HG03175 (cell line): Measurements from ENCODE around the gene CCM2.

Experiments used
- ATAC-seq: cut with Tn5 transposase; IDR thresholded peaks from one replicate; pipeline ENCODE4 v1.9.1; 2021; ENCODE audit warnings: mild to moderate bottlenecking, moderate library complexity; ENCODE audit not compliant: unreplicated experiment

Gene CCM2

DNA sequence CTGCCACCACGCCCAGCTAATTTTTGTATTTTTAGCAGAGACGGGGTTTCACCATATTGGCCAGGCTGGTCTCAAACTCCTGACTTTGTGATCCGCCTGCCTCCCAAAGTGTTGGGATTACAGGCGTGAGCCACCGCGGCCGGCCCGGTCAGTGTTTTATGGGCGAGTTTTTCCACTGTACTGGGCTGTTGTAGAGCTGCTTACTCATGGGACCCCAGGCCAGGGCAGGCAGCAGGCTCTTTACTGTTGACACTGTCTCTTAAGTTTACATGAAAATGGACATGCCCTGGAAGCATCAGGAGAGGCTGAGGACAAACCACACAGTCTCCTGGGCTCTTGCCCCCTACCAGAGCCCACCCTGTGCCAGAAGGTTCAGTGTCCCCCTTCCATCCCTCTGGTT, 77.6 kb downstream of the CCM2 start:
- no peak for ATAC-seq

DNA sequence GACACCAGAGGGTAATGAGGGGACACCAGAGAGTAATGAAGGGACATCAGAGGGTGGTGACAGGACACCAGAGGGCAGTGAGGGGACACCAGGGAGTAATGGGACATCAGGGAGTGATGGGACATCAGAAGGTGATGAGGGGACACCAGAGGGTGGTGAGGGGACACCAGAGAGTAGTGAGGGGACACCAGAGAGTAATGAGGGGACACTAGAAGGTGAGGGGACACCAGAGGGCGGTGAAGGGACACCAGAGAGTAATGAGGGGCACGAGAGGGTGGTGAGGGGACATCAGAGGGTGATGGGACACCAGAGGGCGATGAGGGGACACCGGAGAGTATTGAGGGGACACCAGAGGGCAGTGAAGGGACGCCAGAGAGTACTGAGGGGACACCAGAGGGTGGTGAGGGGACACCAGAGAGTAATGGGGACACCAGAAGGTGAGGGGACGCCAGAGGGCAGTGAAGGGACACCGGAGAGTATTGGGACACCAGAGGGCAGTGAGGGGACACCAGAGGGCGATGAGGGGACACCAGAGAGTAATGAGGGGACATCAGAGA, 78.2 kb downstream of the CCM2 start:
- no peak for ATAC-seq

DNA sequence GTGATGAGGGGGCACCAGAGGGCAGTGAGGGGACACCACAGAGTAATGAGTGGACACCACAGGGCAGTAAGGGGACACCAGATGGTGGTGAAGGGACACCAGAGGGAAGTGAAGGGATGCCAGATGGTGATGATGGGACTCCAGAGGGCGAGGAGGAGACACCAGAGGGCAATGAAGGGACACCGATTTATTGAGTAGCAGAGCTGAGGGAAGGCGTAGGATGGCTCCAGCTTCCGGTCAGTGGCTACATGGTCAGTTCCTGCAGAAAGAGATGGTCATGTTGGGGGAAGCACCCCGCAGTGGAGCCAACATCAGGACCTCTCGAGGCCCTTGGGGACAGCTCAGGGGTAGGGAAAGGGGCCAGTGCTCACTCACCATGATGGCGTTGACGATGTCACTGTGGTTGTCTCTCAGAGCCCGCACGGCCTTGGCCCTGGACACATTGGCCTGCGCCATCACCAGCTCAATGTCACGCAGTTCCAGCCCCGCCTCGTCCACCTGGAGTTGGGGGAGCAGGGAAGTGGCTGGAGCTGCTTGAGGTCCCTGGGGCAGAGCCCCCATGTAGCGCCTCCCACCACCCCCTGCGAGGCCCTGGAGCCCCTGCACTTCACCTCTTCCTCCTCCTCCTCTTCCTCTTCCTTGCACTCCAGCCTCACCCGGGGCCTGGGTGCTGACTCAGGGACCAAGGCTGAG, 80.4 kb downstream of the CCM2 start:
- no peak for ATAC-seq

DNA sequence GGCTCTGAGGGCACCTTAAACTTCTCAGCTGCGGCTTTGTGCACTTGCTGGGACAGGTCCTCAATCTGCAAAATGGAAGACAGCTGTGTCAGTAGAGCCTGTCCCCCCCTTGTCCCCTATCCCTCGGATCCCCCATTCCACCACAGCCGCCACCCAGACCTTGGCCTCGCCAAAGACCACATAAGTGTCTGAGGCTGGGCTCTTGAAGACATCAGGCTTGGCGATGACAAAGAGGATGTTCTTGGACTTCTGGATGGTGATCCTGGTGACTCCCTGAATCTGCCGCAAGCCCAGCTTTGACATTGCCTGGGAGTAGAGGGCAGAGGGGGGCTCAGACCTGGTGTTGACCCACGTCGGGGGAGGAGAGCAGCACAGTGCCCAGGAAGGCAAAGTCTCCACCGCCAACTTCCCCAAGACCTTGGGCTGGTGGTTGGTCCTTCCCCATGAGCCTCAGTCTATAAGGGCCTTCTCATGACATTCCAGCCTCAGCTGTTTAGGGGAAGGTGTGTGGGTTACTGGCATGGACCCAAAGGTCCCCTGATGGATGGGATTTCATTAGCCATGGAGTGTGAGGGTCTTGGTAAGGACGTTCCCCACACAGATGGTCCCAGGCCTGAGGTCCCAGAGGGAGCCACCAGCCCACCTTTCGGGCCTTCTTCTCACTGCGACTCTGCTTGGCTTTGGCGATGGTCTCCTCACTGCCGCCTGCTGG, 81.1 kb downstream of the CCM2 start:
- no peak for ATAC-seq

DNA sequence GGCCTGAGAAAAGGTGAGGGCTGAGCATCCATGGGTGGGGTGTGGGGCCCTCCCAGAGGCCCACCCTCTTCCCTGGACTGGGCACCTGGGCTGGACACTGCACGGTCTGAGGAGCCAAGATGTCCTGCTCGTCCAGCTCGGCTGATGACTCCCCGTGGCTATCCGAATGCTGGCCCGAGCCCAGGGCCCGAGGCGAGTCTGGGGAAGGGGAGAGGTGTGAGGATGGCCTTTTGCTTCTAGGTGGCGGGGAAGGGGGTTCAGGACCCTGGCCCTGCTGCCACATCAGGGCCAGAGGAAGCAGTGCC, 81.6 kb downstream of the CCM2 start:
- ATAC-seq = no peak

DNA sequence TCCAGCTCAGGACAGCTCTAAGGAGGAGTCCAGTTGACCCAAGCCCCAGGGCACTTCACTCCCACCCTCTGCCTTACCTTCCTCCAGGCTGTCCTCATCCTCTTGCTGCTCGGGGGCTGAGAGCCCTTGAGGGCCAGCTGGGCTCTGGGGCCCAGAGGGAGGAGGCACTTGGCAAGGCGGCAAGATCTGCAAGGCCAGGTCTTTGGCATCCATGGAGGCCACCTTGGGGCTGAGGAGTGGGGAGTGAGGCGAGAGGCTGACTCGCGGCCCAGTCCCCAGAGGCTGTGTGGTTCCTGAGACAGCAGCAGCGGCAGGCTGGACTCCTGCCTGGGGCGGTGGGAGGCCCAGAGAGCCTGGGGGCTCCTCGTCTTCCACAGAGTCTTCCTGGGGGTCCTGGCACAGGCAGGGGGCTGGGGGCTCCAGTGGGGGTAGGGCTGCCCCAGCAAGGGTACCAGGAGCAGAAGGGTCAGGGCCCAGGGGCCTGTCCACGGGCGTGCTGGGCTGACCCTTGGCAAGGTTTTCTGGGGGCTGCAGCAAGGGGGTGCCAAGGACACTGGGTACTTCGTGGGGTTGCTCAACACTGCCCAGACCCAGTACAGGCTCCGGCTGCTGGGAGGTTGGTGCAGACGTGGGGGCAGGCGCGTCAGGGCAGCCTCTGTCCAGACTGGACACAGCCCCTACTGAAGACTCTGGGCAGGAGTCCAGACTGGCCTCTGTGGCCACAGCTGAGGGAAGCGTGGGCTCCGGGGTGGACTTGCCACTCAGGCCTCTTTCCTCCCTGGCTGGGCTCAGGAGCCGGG, 82.2 kb downstream of the CCM2 start:
- no peak for ATAC-seq

DNA sequence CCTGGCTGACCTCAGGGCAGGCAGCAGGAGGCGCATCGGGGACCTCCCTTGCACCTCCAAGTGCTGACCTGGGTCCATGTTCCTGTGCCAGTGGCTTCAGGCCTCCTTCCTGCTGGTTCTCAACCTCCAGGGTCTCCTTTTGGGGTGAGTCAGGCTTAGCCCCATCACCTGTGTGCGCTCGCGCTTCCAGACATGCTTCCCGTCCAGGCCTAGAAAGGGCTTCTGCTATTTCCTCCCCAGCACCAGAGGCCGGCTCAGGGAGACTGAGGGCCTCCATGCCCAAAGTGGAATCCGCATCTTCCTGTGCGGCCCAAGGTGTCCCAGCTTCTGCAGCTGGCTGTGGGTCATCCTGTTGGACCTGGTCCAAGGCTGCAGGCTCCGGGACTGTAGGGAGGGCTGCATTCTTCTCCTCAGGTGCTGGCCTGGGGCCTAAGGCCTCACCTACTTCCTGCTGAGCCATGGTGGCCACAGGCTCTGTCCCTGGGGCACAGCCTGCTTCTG, 82.9 kb downstream of the CCM2 start:
- ATAC-seq = no peak

DNA sequence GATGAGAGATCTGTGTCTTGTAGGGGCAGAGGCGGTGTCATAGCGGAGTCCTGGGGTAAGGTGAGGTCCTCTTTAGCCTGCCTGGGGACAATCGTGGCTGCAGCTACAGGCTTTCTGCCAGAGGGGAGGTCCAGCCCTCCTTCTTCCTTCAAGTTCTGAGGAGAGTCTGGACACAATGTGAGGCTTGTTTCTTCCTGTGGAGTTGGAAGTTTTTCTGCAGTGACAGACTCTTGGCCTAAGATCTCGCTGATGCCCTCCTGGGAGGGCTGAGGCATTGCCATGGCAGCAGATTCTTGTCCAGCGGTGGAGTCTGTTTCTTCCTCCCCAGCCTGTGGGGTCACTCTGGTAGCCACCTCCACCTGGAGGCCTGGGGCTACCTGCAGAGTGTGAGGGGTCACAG, 84.3 kb downstream of the CCM2 start:
- ATAC-seq = no peak

DNA sequence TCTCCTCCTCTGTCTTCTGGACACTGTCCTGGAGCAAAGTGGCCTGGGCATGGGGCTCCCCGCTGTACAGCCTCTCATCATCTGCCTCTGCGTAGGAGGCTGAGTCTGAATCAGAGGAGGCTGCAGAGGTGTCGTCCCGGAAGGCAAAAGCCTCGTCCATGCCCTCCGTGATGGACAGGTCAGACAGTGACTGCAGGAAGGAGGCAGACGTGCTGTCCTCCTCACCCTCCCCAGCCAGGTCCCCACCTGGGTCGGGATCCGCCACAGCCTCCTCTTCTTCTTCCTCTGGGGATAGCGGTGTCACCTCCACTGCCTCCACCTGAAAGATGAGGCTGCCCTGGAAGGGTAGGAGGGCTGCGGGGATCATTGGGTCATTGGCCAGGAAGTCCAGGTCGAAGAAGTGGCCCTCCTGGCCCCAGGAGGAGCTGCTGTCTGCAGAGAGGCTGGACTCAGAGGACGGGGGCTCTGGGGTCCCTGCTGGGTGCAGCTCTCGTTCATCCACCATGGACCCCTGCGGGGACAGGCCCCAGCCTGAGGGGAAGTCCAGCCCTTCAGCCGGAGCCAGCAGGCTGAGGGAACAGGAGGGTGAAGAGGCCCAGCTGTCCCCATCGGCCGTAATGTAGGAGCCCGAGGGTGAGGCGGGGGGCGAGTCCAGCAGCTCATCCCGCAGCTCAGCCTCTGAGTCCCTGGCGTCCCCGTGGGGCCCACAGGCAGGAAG, 85.1 kb downstream of the CCM2 start:
- ATAC-seq = no peak

DNA sequence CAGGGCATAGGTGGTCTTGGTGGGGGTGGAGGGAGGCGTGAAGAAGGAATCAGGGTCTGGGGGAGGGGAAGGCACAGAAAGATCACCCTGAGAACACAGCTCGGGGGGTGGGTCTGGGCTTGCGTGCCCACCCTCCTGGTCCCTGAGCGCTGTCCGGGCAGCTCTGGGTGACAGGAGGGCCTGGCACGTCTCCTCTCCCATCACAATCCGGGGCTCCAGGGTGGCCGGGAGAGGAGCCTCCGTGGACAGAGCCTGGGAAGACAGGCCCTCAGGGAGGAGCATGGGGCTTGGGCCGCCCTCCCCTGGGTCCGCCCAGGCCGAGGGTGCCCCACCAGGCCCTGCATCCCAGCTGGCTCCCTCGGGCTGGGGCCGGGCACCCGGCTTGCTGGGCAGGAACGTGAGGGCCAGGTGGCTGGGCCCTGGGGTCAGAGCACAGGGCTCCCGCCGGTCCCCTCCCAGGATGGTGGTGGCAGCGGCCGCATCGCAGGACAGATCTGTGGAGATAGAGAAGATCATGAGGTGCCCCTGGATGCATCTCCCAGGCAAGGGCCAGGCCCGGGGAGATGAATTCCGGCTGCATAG, 85.7 kb downstream of the CCM2 start:
- ATAC-seq = no peak

DNA sequence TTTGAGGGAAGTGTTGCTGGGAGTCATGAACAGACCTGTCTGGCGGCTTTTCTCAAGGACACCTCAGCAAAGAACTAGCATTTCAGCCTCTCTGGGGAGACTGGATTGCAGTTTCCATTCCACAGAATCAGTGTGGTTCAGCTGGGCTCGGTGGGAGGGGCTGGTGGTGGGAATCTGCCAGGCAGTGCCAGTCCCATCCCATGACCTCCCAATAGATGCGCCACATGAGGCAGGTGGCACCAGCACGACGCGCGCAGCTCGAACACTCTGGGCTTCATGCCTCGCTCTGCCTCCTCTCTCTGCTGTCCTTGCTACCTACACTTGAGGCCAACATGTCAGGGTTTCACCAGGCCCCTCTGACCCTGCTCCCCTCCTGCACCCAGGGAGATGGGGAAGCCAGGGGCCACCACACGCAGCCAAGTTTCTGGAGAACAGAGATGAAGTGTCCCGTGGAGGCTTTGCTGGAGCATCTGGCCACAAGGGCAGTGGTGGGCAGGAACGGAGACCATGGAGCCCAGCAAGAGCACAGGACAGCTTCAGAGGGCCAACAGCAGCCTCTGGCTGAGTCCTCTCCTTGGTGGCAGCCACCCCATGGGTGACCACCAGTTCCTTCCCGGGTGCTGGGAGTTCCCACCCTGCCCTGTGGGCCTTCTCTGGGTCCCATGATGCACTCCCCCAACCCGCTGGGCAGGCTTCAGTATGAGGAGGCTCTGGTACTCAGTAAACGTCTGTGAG, 86.5 kb downstream of the CCM2 start:
- no peak for ATAC-seq

DNA sequence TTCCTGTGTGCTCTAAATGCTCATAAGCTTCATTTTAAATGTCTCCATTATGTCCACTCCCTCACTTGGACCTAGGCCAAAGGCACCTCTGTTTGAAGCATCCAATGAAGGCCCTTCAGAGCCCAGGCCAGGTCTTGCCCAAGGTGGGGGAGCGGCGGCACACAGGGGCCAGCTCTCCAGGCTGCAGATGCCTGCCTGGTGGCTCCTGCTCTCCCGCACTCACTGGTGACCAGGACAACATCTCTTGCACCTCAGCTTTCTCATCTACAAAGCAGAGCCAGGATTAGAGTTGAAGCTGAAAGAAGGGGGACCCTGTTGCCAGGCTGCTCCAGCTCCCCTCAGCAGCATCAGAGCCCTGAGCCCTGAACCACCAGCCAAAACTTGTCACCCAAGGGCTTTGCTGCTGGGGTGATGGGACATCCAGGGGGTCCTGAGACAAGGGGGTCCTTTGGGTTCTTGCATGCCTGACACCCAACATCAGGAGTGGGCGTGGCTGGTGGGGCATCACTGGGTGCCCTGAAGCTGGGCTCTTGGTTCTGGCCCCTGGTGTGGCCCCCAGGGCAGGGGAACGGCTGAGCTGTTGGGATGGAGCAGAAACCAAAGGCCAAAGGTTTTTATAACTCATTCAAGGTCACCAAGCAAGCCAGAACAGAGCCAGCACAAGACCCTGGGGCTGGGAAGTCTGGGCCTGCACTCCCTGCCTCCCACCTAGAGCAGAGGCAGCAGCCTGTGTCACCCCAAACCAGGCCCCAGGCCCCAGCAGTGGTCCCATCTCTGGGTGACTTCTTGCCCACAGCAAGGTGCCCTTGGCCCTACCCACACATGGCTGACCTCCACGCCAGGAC, 87.5 kb downstream of the CCM2 start:
- no peak for ATAC-seq

DNA sequence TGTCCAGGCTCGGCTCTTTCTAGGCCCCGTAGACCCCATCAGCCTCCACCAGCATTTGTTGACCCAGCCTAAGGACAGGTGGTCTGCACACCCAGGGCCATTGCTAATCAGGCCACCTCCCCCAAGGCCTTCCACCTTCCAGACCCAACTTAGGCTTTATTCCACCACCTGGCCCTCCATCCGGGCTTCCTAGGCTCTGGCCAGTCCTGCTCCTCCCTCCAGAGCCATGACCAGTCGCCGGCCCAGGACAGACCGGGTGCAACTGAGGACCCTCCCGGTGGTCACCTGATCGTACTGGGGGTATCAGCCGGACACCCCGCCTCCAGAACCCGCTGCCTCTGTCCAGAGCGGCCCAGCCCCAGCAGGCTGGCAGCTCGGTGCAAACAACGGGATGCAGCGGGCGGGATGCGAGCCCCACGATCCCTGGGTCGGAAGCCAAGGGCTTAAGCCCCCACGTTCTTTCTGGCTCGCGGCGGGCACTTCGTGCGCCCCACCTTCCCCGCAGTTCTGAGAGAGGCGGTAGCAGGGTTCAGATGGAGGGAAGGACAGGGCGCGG, 88.2 kb downstream of the CCM2 start:
- ATAC-seq = no peak

DNA sequence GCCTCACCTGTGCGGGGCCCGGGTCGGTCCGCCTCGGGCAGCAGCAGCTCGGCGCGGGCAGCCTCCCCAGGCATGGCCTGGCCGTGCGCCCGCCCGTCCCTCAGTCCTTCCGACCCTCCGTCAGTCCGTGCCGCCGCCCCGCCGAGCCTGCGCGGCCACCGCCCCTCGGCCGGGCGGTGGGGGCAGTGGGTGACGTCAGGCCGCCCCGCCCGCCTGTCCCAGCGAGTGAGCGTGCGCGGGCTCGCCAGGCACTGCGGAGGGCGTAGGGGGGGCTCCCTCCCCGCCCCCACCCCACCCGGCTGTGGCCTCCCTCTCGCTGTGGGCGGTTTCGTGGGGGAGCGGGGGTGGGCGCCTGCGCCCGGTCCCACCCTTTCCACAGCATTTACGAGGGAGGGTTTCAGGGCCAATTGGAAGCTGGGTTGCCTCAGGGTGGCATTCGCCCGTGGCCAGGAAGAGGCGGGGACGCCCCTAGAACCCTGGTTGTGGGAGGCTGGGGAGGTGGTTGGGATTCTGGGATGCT, 88.9 kb downstream of the CCM2 start, which contains the start of gene NACAD:
NACAD (minus strand) TSS at position 149 of the 520 bp plus-strand sequence; CDS start at position 74, 75 bp downstream.
- ATAC-seq = no peak

DNA sequence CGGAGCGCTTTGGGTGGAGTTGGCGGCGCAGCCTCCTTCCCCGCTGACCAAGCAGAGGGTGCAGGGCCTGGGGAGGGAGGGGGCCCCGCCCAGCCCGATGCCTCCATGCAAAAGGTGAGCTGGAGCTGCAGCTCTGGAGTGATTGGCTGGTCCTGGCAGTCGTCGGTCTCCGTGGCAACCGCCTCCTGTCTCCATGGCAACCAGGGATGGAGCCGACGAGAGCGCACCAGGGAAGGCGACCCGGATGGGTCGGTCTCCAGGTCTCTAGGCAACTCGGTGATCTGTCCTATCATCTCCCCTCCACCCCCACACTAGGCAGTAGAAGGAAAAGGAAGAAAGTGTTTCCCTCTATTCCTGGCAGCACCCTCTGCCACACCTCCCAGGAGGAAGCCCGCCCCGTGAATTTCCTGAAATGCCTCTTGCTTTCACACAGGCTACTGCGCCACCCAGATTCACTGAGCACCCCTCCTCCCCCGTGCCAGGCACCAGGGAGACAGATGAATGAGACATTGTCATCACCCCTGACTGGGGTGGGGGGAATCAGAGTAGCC, 89.4 kb downstream of the CCM2 start:
- ATAC-seq = no peak

DNA sequence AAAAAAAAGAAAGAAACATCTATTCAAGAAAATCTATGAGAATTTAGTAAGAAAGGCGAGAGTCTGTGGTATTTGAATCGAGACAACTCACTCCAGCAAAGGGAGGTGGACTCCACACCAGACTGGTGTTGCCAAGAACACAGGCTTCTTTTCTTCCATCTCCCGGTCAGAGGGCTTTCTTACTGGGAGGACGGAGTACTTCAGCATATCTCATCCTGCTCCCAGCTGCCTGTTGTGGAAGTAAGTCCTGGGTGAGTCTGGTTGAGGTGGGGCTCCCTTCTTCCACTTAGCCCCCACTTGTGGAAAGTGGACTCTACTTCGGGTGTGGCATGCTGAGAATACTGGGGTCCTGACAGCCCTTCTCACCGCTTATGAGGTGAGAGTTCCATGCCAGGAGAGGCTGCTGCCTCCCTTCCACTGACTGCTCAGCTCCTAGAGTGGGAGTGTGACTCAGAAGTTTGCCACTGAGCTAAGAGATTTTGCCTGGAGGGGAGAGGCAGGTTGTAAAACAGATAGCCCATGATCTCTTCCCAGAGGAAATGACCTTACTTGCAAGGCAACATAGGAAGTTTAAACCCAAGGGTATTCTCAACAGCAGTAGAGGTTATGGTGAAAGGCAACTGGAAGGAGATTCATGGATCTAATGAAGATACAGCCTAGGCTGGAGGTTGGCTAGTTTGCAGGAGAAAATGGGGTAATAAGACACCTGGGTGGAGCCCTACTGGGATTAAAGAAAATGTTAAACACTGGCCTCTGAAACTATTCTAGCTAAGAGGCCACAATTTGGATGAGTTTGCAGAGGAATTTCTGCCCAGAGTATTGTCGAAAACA, 92.3 kb downstream of the CCM2 start:
- ATAC-seq = no peak

DNA sequence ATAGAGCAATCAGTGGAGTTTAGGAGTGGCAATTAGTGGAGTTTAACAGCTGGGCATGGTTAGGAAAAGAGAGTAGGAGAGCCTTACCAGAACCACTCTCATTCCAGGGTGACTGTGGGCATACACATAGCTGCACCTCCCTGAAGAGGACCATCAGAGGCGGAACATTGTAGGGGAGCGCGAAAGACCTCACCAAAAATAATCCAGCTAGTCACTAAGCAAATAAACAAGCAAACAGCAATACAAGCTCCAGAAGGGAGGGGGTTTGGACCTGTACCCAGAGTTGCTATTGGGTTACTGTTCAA, 92.9 kb downstream of the CCM2 start:
- no peak for ATAC-seq
